OCI-LY3 (cell line): Measurements from ENCODE around the gene FANCG.

Experiments
- H2AFZ ChIP-seq: fragments of 200-600, 300-600 bp; shearing (Covaris generic); 2 replicates; pipeline ENCODE4 v1.6.0; 2014; ENCODE audit warnings: antibody characterized with exemption, low read depth, low read length
- H3K27ac ChIP-seq: fragments of 200-600, 300-600 bp; sonication (generic); 2 replicates; pipeline ENCODE4 v1.5.1; 2014; ENCODE audit warnings: mild to moderate bottlenecking, low read length, moderate library complexity, mixed read lengths
- H3K27me3 ChIP-seq: fragments of 200-600, 300-600 bp; sonication (generic); 2 replicates; pipeline ENCODE4 v1.6.1; 2014; ENCODE audit warnings: low read depth, low read length, mixed read lengths
- H3K36me3 ChIP-seq: fragments of 200-600, 300-600 bp; sonication (generic); replicated peaks from 2 replicates; pipeline ENCODE3; 2014; ENCODE audit warnings: low read depth, low read length, mixed read lengths
- H3K4me1 ChIP-seq: fragments of 300-600, 200-600 bp; sonication (generic); 2 replicates; pipeline ENCODE4 v1.6.1; 2014; ENCODE audit warnings: low read length, mixed read lengths
- H3K4me2 ChIP-seq: fragments of 200-600, 300-600 bp; sonication (generic); 2 replicates; pipeline ENCODE4 v1.6.1; 2014; ENCODE audit warnings: low read length, mixed read lengths
- H3K4me3 ChIP-seq: fragments of 300-600, 200-600 bp; sonication (generic); 2 replicates; pipeline ENCODE4 v1.5.1; 2014; ENCODE audit warnings: antibody characterized with exemption, mild to moderate bottlenecking, low read length, moderate library complexity
- H3K79me2 ChIP-seq: fragments of 300-600, 200-600 bp; shearing (Covaris generic); 2 replicates; pipeline ENCODE4 v1.6.1; 2014; ENCODE audit warnings: mild to moderate bottlenecking, low read length, mixed read lengths
- H3K9ac ChIP-seq: fragments of 300-600, 200-600 bp; shearing (Covaris generic); 2 replicates; pipeline ENCODE4 v1.6.0; 2014; ENCODE audit warnings: mild to moderate bottlenecking, low read length, moderate library complexity
- H3K9me3 ChIP-seq: fragments of 200-600, 300-600 bp; shearing (Covaris generic); 2 replicates; pipeline ENCODE4 v1.6.1; 2014; ENCODE audit warnings: low read length, mixed read lengths; ENCODE audit not compliant: insufficient read depth
- H4K20me1 ChIP-seq: fragments of 200-600, 300-600 bp; sonication (generic); 2 replicates; pipeline ENCODE4 v1.6.1; 2016; ENCODE audit warnings: low read length, mixed read lengths; ENCODE audit not compliant: insufficient read depth
- EZH2phosphoT487 ChIP-seq: fragments of 200-600 bp; shearing (Covaris generic); IDR thresholded peaks from 2 replicates; pipeline ENCODE4 v1.6.1; 2018; ENCODE audit warnings: antibody characterized with exemption, mixed run types, low read depth
- TF ChIP-seq, protein P1 (sequence below): fragments of 200-600, 300-600 bp; sonication (generic); IDR thresholded peaks from 2 replicates; pipeline ENCODE4 v1.5.1; 2014; ENCODE audit warnings: antibody characterized with exemption, low read length, low read depth

Gene FANCG

GRCh38 chr9:35042891-35043545, 36.7 kb downstream of the FANCG start:
- no peaks in the 10 kb centered on the region for H3K79me2 ChIP-seq
- H3K36me3 ChIP-seq = peaks cover 7% of the 10 kb centered on the region
- H3K4me1 ChIP-seq = peaks cover 5% of the 10 kb centered on the region; the same call in 1 of the 2 replicates
- H2AFZ ChIP-seq = no peak overlapping the region
- H3K4me2 ChIP-seq = no peak overlapping the region
- H3K9ac ChIP-seq = no peak overlapping the region
- H3K27me3 ChIP-seq = no peaks in the 10 kb centered on the region
- no peaks in the 10 kb centered on the region for H3K9me3 ChIP-seq
- no peak overlapping the region for H3K4me3 ChIP-seq
- H3K27ac ChIP-seq = no peak overlapping the region
- TF ChIP-seq EZH2phosphoT487 = no peak
- no peaks in the 10 kb centered on the region for H4K20me1 ChIP-seq

DNA sequence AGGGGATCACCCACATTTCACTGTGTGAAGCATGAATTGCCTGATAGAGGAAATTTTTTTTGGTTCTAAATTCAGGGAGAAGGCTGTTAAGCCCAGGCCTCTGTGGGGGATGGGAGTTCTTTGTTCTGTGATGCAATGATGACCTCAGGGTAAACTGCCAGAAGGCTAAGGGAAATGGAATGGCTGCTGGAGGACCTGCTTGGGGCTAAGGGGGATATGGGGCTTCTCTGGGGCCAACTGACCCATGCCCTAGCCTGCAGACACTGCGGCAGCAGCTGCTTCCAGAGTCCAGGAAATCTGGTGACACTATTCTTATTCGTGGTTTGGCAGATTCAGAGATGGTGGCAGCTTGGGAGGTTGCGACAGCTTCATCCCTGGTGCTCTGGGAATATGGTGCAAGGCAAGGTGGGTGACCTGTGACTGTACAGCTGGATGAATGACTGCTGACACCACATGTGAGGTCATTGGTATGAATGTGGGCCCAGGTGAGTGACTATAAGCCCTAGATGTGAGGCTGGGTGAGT, 37.6 kb downstream of the FANCG start:
- no peak overlapping the region for H3K4me2 ChIP-seq

DNA sequence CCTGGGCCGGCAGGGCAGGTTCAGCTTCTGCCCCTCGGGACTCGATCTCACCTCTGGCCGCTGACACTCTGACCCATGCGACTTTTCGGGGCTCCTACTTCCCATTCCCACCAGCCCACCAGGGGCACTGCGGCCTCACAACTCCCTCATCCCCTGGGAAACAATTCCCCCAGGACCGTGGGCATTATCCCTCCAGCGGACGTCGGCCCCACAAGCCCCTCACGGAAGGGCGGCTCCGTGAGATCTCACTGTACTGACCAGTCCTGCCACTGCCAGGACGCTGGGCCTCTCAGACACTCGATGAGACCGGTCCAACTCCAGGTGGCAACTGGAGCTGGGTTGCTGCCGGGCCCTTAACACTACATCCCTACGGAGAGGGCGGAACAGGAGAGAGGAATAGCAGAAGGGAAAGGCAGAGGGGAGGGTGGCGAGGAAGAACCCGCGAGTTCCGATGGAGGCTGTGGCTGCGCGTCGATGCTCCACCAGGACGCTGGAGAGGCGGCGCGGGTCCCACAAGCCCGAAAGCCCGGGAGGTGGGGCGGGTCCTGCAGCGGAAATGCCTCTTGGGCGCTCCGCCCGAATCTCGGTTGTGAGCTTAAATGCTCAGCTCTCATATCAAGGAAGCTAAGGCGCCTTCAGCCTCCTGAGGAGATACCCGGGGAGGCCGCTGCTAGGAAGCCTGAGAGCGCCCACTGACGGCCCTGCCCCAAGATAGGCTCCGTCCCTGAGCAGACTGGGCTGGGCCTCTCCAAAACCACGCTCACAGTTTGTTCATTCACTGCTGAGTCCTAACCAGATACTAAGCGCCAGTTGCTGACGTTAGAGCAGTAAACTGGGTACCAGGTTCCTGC, 43.7 kb downstream of the FANCG start:
- H3K79me2 ChIP-seq = no peaks in the 10 kb centered on the region
- no peaks in the 10 kb centered on the region for H3K27me3 ChIP-seq
- peaks cover 3% of the 10 kb centered on the region for H3K36me3 ChIP-seq
- TF ChIP-seq, protein P1, sequence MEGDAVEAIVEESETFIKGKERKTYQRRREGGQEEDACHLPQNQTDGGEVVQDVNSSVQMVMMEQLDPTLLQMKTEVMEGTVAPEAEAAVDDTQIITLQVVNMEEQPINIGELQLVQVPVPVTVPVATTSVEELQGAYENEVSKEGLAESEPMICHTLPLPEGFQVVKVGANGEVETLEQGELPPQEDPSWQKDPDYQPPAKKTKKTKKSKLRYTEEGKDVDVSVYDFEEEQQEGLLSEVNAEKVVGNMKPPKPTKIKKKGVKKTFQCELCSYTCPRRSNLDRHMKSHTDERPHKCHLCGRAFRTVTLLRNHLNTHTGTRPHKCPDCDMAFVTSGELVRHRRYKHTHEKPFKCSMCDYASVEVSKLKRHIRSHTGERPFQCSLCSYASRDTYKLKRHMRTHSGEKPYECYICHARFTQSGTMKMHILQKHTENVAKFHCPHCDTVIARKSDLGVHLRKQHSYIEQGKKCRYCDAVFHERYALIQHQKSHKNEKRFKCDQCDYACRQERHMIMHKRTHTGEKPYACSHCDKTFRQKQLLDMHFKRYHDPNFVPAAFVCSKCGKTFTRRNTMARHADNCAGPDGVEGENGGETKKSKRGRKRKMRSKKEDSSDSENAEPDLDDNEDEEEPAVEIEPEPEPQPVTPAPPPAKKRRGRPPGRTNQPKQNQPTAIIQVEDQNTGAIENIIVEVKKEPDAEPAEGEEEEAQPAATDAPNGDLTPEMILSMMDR = no peak
- no peak for TF ChIP-seq EZH2phosphoT487
- H3K27ac ChIP-seq = no peak overlapping the region
- no peaks in the 10 kb centered on the region for H4K20me1 ChIP-seq
- no peak overlapping the region for H2AFZ ChIP-seq
- H3K9me3 ChIP-seq = no peaks in the 10 kb centered on the region
- H3K9ac ChIP-seq = no peak overlapping the region
- H3K4me3 ChIP-seq = no peak overlapping the region
- H3K4me2 ChIP-seq = no peak overlapping the region
- H3K4me1 ChIP-seq = peaks cover 5% of the 10 kb centered on the region; the same call in 1 of the 2 replicates

More for the DNA sequence above, 37.6 kb downstream of the FANCG start:
- no peaks in the 10 kb centered on the region for H4K20me1 ChIP-seq
- peaks cover 7% of the 10 kb centered on the region for H3K36me3 ChIP-seq
- no peak overlapping the region for H3K27ac ChIP-seq
- TF ChIP-seq, protein P1 = no peak
- TF ChIP-seq EZH2phosphoT487 = no peak
- no peak overlapping the region for H2AFZ ChIP-seq
- H3K79me2 ChIP-seq = no peaks in the 10 kb centered on the region
- H3K4me1 ChIP-seq = peaks cover 5% of the 10 kb centered on the region; the same call in 1 of the 2 replicates
- H3K27me3 ChIP-seq = no peaks in the 10 kb centered on the region
- H3K9ac ChIP-seq = no peak overlapping the region
- no peak overlapping the region for H3K4me3 ChIP-seq
- H3K9me3 ChIP-seq = no peaks in the 10 kb centered on the region

- H3K27me3 ChIP-seq = no peaks in the 10 kb centered on the region
- no peak overlapping the region for H3K9ac ChIP-seq
- H4K20me1 ChIP-seq = no peaks in the 10 kb centered on the region
- no peaks in the 10 kb centered on the region for H3K9me3 ChIP-seq
- H3K4me2 ChIP-seq = no peak overlapping the region
- H3K4me1 ChIP-seq = no peaks in the 10 kb centered on the region
- TF ChIP-seq, protein P1 = no peak
- TF ChIP-seq EZH2phosphoT487 = no peak
- H3K36me3 ChIP-seq = peaks cover 3% of the 10 kb centered on the region
- H3K4me3 ChIP-seq = no peak overlapping the region
- H3K27ac ChIP-seq = no peak overlapping the region
- H2AFZ ChIP-seq = no peak overlapping the region
- H3K79me2 ChIP-seq = no peaks in the 10 kb centered on the region
Observed at GRCh38 chr9:35033101-35033500, 46.6 kb downstream of the FANCG start.
